T-helper 22 cell (primary cell): ENCODE results near the gene FERD3L.
"Not testable (repeated sequence)": the region's sequence is repeated elsewhere in the genome, so short reads cannot be mapped to it uniquely, and the experiment has no call there.

Experiments
- DNase-seq: peaks from one replicate; pipeline ENCODE4 v3.0.0-alpha.2; 2020; ENCODE audit warnings: low read depth

FERD3L gene

GRCh38 chr7:19144661-19145433 is at the start of gene FERD3L:
Gene FERD3L (minus strand): TSS chr7:19145421. CDS start chr7:19145362, 59 bp downstream.
- no peak for DNase-seq

- not testable (repeated sequence) for DNase-seq
These were observed 49.2 kb upstream of the FERD3L start for GRCh38 chr7:19194417-19194816.

GRCh38 chr7:19181634-19182033 is 36.4 kb upstream of the FERD3L start:
- DNase-seq, result no peak

- DNase-seq, result no peak
These were observed 33.4 kb upstream of the FERD3L start for GRCh38 chr7:19178595-19178994.

DNA sequence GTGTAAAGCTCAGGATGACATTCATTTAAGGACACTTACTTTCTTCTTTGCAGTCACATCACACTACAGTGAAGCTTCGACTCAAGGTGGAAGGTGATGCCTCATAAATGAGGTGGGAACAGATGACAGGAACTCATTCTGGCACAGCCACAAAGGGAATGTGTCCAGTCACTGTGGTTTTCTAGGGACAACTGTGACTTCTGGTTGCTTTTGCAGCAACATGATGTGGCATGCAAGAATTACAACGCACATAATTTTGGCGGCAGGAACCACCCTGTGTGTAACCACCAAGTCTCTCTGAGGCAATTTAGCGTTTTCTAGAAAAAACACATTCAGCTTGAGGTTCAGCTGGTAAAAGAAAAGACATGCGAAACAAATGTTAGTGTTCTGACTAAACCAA is 32.0 kb upstream of the FERD3L start:
- no peak for DNase-seq

DNA sequence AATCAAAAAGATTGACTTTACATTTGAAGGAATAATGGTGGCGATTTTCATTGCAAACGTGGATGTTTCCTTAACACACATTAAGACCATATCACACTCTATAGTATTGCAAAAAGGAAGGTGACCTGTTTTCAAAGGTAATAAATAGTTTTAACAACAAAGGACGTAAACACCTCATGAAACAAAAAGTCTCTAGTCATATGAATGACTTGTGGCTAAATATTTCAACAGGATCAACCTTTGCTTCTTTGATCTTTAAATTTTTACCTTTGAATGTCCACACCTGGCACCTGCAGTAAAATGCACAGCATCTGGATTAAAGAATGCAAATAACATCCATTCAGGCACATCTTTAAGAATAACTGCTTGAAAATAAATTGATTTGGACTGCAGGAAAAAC is 30.0 kb upstream of the FERD3L start:
- DNase-seq, result no peak

DNA sequence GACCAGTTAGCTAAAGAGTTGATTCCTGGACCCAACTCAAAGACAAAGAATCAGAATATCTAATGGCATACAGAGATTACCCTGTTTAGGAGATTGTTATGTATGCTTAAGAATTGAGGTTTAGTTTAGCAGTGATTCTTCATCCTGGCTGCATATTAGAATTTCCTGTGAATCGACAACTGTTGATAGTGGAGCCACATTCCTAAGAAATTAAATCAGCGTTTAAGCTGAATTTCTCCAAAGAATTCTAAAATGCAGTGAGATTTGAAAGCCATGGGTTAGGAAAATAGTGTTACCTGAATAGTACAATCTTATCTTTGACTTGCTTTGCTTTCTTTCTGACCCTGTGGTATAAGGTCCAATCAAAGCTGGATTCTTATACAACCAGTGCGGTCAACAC is 16.4 kb upstream of the FERD3L start:
- no peak for DNase-seq

- DNase-seq, result no peak
These were observed 1.5 kb upstream of the FERD3L start for GRCh38 chr7:19146699-19147098.

- no peak for DNase-seq
These were observed 354 bp upstream of the FERD3L start for GRCh38 chr7:19145434-19146115.

- DNase-seq, result no peak
These were observed 1.2 kb downstream of the FERD3L start for GRCh38 chr7:19143881-19144574.

GRCh38 chr7:19139706-19140327 is 5.4 kb downstream of the FERD3L start:
- no peak for DNase-seq

GRCh38 chr7:19133886-19134285 is 11.3 kb downstream of the FERD3L start:
- no peak for DNase-seq

- no peak for DNase-seq
These were observed 11.8 kb downstream of the FERD3L start for GRCh38 chr7:19133390-19133789.

- no peak for DNase-seq
These were observed 16.4 kb downstream of the FERD3L start for GRCh38 chr7:19128856-19129255.

GRCh38 chr7:19121977-19122588 is 23.1 kb downstream of the FERD3L start:
- DNase-seq, result no peak

DNA sequence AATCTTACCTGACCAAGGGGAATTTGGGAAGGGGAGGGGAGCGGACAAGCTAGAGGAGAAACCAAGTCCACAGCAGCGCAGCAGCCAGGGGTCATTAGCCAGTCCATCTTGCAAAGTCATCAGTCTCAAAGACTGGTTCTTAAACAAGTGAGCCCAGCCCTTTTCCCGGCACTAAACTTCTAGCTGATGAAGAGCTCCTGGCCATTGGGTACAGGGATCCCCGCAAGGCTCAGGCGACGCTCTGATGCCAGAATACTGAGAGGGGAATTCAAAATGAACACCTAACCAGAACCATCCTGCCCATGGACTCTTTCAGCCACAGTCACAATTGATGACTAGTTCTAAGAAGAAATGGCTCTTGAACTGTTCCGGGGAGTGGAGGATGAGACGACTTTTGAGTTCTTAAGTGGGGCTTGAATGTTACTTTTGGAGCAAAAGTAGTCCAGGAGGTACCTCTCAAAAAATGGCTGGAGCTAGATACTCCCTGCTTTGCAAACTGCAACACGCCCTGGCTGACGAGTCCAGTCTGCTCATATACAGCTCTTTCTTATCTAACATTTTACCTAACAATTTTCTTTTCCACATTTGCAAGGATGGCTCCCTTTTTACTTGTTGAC is 25.2 kb downstream of the FERD3L start:
- no peak for DNase-seq

GRCh38 chr7:19119372-19119771 is 25.8 kb downstream of the FERD3L start:
- no peak for DNase-seq

GRCh38 chr7:19118636-19119371 is 26.4 kb downstream of the FERD3L start:
- DNase-seq, result no peak

- DNase-seq, result no peak
These were observed 27.2 kb downstream of the FERD3L start for GRCh38 chr7:19117870-19118608.
